Stimulated activated CD8-positive, alpha-beta memory T cell treated with anti-CD3 and anti-CD28 coated beads, Interleukin-12 subunit alpha, Interleukin-12 subunit beta, amount 100 ng/mL, for 24 hours (primary cell): ENCODE results near the gene GRM2.
"Not testable (repeated sequence)": the region's sequence is repeated elsewhere in the genome, so short reads cannot be mapped to it uniquely, and the experiment has no call there.

Source experiments
- DNase-seq: peaks from one replicate; pipeline ENCODE4 v3.0.0-alpha.2; 2020; ENCODE audit errors: extremely low read depth

GRM2 gene

GRCh38 chr3:51722362-51722761 is 15.5 kb downstream of the GRM2 start:
- no peak for DNase-seq

- no peak for DNase-seq
These were observed 20.6 kb downstream of the GRM2 start for GRCh38 chr3:51727500-51727899.

GRCh38 chr3:51729042-51729633 is 22.3 kb downstream of the GRM2 start:
- DNase-seq: no peak

GRCh38 chr3:51733859-51734571 is 27.1 kb downstream of the GRM2 start:
- no peak for DNase-seq

GRCh38 chr3:51734572-51734907 is 27.7 kb downstream of the GRM2 start:
- no peak for DNase-seq

- no peak for DNase-seq
These were observed 28.2 kb downstream of the GRM2 start for GRCh38 chr3:51735039-51735438.

GRCh38 chr3:51735950-51736349 is 29.1 kb downstream of the GRM2 start:
- DNase-seq: no peak

- DNase-seq: no peak
These were observed 32.2 kb downstream of the GRM2 start for GRCh38 chr3:51739110-51739509.

- DNase-seq: not testable (repeated sequence)
These were observed 35.5 kb downstream of the GRM2 start for GRCh38 chr3:51742320-51742719.

GRCh38 chr3:51742978-51743377 is 36.1 kb downstream of the GRM2 start:
- not testable (repeated sequence) for DNase-seq

GRCh38 chr3:51747840-51748239 is 41.0 kb downstream of the GRM2 start:
- DNase-seq: no peak

GRCh38 chr3:51748327-51748726 is 41.5 kb downstream of the GRM2 start:
- DNase-seq: no peak

GRCh38 chr3:51750878-51751277 is 44.0 kb downstream of the GRM2 start:
- no peak for DNase-seq

- DNase-seq: no peak
These were observed 44.4 kb downstream of the GRM2 start for GRCh38 chr3:51751287-51751686.

- not testable (repeated sequence) for DNase-seq
These were observed 47.2 kb downstream of the GRM2 start for GRCh38 chr3:51753763-51754750.

- DNase-seq: no peak
These were observed 52.3 kb downstream of the GRM2 start for GRCh38 chr3:51759203-51759602.
